IMR-90 (cell line): ENCODE measurements around the gene S100A6. TPM values are rescaled to one million over a fixed set of nuclear protein-coding genes. Genes with fewer than 3 reads are reported as not detected.

Experiments used
- ATAC-seq: fragments of 200-7000 bp; cut with Tn5 transposase; 2 replicates; pipeline ENCODE4 v1.9.1; 2020; ENCODE audit warnings: low read depth, mild to moderate bottlenecking, moderate library complexity
- BruUV-seq: library from RNA; stranded (reverse); fragments of 400-500 nt; replicated peaks from 2 replicates; lab custom pipeline; 2021; lab: Mats Ljungman, UMichigan
- CTCF ChIA-PET: fragments of 300-600 bp; formaldehyde crosslinking; extraction: SDS; loops from one replicate; lab custom pipeline; 2021; ENCODE audit warnings: antibody characterized with exemption; lab: Yijun Ruan, JAX
- POLR2A ChIA-PET: fragments of 300-600 bp; sonication (Branson Sonifier 250); formaldehyde crosslinking; loops from one replicate; lab custom pipeline; 2022; ENCODE audit warnings: antibody characterized with exemption; ENCODE audit not compliant: unreplicated experiment; lab: Charles Lee
- DNase-seq: peaks from one replicate; pipeline ENCODE4 v3.0.0; 2013
- H2AFZ ChIP-seq: replicated peaks from 2 replicates; pipeline ENCODE3; 2013; ENCODE audit warnings: low read length, mild to moderate bottlenecking; ENCODE audit not compliant: poor library complexity
- H2AK5ac ChIP-seq: 2 replicates; pipeline ENCODE4 v1.6.1; 2013; ENCODE audit warnings: low read depth, low read length, inconsistent platforms
- H2AK9ac ChIP-seq: replicated peaks from 2 replicates; pipeline ENCODE3; 2013; ENCODE audit warnings: mild to moderate bottlenecking, low read depth, low read length, moderate library complexity; ENCODE audit not compliant: poor library complexity
- H2BK120ac ChIP-seq: 2 replicates; pipeline ENCODE4 v1.6.1; 2013; ENCODE audit warnings: low read depth, low read length, inconsistent platforms
- H2BK15ac ChIP-seq: 3 replicates; pipeline ENCODE4 v1.6.1; 2013; ENCODE audit warnings: low read depth, low read length, inconsistent platforms
- H2BK20ac ChIP-seq: 2 replicates; pipeline ENCODE4 v1.6.1; 2013; ENCODE audit warnings: low read depth, mild to moderate bottlenecking, inconsistent platforms, low read length, moderate library complexity
- H2BK5ac ChIP-seq: 2 replicates; pipeline ENCODE4 v1.6.1; 2013; ENCODE audit warnings: mild to moderate bottlenecking, low read depth, low read length, inconsistent platforms; ENCODE audit not compliant: poor library complexity, severe bottlenecking
- H3K14ac ChIP-seq: replicated peaks from 2 replicates; pipeline ENCODE4 v1.6.1; 2013; ENCODE audit warnings: low read depth, low read length, inconsistent platforms
- H3K18ac ChIP-seq: 2 replicates; pipeline ENCODE4 v1.6.1; 2013; ENCODE audit warnings: low read depth, low read length, control low read depth
- H3K23ac ChIP-seq: 2 replicates; pipeline ENCODE4 v1.6.1; 2013; ENCODE audit warnings: low read depth, low read length, inconsistent platforms
- H3K27ac ChIP-seq: 2 replicates; pipeline ENCODE4 v1.5.1; 2013; ENCODE audit warnings: mild to moderate bottlenecking, control low read depth, low read length; ENCODE audit not compliant: insufficient read depth
- H3K27me3 ChIP-seq: 2 replicates; pipeline ENCODE4 v1.6.1; 2013; ENCODE audit warnings: low read length; ENCODE audit not compliant: control insufficient read depth, insufficient read depth
- H3K36me3 ChIP-seq: 2 replicates; pipeline ENCODE4 v1.6.1; 2013; ENCODE audit warnings: low read length, mixed read lengths; ENCODE audit not compliant: control insufficient read depth, insufficient read depth
- H3K4ac ChIP-seq: 2 replicates; pipeline ENCODE4 v1.6.1; 2013; ENCODE audit warnings: low read depth, low read length, inconsistent platforms
- H3K4me1 ChIP-seq: 2 replicates; pipeline ENCODE4 v1.6.1; 2013; ENCODE audit warnings: low read length, mixed read lengths; ENCODE audit not compliant: control insufficient read depth, insufficient read depth
- H3K4me2 ChIP-seq: 2 replicates; pipeline ENCODE4 v1.6.1; 2013; ENCODE audit warnings: low read depth, mild to moderate bottlenecking, control low read depth, low read length, moderate library complexity
- H3K4me3 ChIP-seq: 2 replicates; pipeline ENCODE4 v1.5.1; 2013; ENCODE audit warnings: low read depth, mild to moderate bottlenecking, control low read depth, low read length, moderate library complexity; ENCODE audit not compliant: insufficient read depth
- H3K56ac ChIP-seq: 2 replicates; pipeline ENCODE4 v1.6.1; 2013; ENCODE audit warnings: low read length, inconsistent platforms; ENCODE audit not compliant: insufficient read depth; ENCODE audit errors: extremely low read depth
- H3K79me1 ChIP-seq, 2 experiments: 2 replicates each; pipeline ENCODE4 v1.6.1; 2013; ENCODE audit warnings: low read length in 2 of 2, inconsistent platforms in 1 of 2, low read depth in 1 of 2
- H3K9ac ChIP-seq: 2 replicates; pipeline ENCODE4 v1.6.1; 2013; ENCODE audit warnings: low read depth, low read length, control low read depth
- H3K9me1 ChIP-seq: 2 replicates; pipeline ENCODE4 v1.6.1; 2013; ENCODE audit warnings: low read length, inconsistent platforms; ENCODE audit not compliant: insufficient read depth
- H3K9me3 ChIP-seq: 2 replicates; pipeline ENCODE4 v1.6.1; 2013; ENCODE audit warnings: low read length; ENCODE audit not compliant: control insufficient read depth, insufficient read depth
- H4K20me1 ChIP-seq: 2 replicates; pipeline ENCODE4 v1.6.1; 2013; ENCODE audit warnings: low read length, inconsistent platforms; ENCODE audit not compliant: insufficient read depth
- H4K5ac ChIP-seq: 2 replicates; pipeline ENCODE4 v1.6.1; 2013; ENCODE audit warnings: mild to moderate bottlenecking, low read depth, low read length, control low read depth
- H4K8ac ChIP-seq, 2 experiments: 2 replicates each; pipeline ENCODE4 v1.6.1; 2013; ENCODE audit warnings: low read depth in 2 of 2, low read length in 2 of 2, control low read depth in 1 of 2, inconsistent platforms in 1 of 2
- H4K91ac ChIP-seq: 2 replicates; pipeline ENCODE4 v1.6.1; 2013; ENCODE audit warnings: low read depth, low read length, inconsistent platforms; ENCODE audit not compliant: insufficient read depth
- BHLHE40 ChIP-seq: fragments of 150-350 bp; IDR thresholded peaks from 2 replicates; pipeline ENCODE4 v1.6.1; 2016; ENCODE audit warnings: mild to moderate bottlenecking, low read depth, low read length
- CHD1 ChIP-seq: IDR thresholded peaks from 2 replicates; pipeline ENCODE4 v1.6.1; 2012; ENCODE audit warnings: low read depth, low read length, improper control_type of control experiment
- CTCF ChIP-seq: conservative IDR thresholded peaks from 2 replicates; pipeline ENCODE4 v1.5.1; 2012; ENCODE audit warnings: mild to moderate bottlenecking, low read depth, low read length, improper control_type of control experiment
- ELK1 ChIP-seq: fragments of 150-350 bp; IDR thresholded peaks from 2 replicates; pipeline ENCODE4 v1.6.1; 2016; ENCODE audit warnings: low read depth, mild to moderate bottlenecking, low read length, moderate library complexity, borderline replicate concordance
- FOS ChIP-seq: fragments of 150-350 bp; IDR thresholded peaks from 2 replicates; pipeline ENCODE4 v1.6.1; 2016; ENCODE audit warnings: low read depth, low read length
- MAFK ChIP-seq: IDR thresholded peaks from 2 replicates; pipeline ENCODE4 v1.6.1; 2012; ENCODE audit warnings: low read depth, low read length, improper control_type of control experiment
- MAZ ChIP-seq: IDR thresholded peaks from 2 replicates; pipeline ENCODE4 v1.6.1; 2012; ENCODE audit warnings: low read depth, mild to moderate bottlenecking, low read length, improper control_type of control experiment, moderate library complexity, borderline replicate concordance
- MXI1 ChIP-seq: IDR thresholded peaks from 2 replicates; pipeline ENCODE4 v1.6.1; 2012; ENCODE audit warnings: low read depth, mild to moderate bottlenecking, low read length, moderate library complexity, borderline replicate concordance
- NFE2L2 ChIP-seq: fragments of 150-350 bp; IDR thresholded peaks from 2 replicates; pipeline ENCODE4 v1.6.1; 2016; ENCODE audit warnings: low read depth, mild to moderate bottlenecking, low read length
- POLR2A ChIP-seq: IDR thresholded peaks from 2 replicates; pipeline ENCODE4 v1.6.1; 2012; ENCODE audit warnings: mild to moderate bottlenecking, low read depth, low read length
- RAD21 ChIP-seq: IDR thresholded peaks from 2 replicates; pipeline ENCODE4 v1.6.1; 2012; ENCODE audit warnings: low read length, improper control_type of control experiment
- RCOR1 ChIP-seq: IDR thresholded peaks from 2 replicates; pipeline ENCODE4 v1.6.1; 2012; ENCODE audit warnings: mild to moderate bottlenecking, low read length, improper control_type of control experiment; ENCODE audit not compliant: insufficient replicate concordance
- RFX5 ChIP-seq: IDR thresholded peaks from 2 replicates; pipeline ENCODE4 v1.8.0; 2012; ENCODE audit warnings: low read depth, mild to moderate bottlenecking, low read length, moderate library complexity
- SMC3 ChIP-seq: fragments of 150-350 bp; IDR thresholded peaks from 2 replicates; pipeline ENCODE4 v1.6.1; 2016; ENCODE audit warnings: low read depth, mild to moderate bottlenecking, antibody characterized with exemption, low read length, moderate library complexity
- USF2 ChIP-seq: fragments of 150-350 bp; IDR thresholded peaks from 2 replicates; pipeline ENCODE4 v1.6.1; 2017; ENCODE audit warnings: mild to moderate bottlenecking, antibody characterized with exemption, low read length, low read depth
- WGBS, 2 experiments: methylation state at CpG; one replicate each; pipeline versions ENCODE4 v1.1.5 to v1.1.7; 2013; ENCODE audit warnings: missing lambda C conversion rate in 2 of 2; ENCODE audit not compliant: insufficient read length in 1 of 2; ENCODE audit errors: extremely low coverage in 2 of 2; 5-methylcytosine and 5-hydroxymethylcytosine counted together
- dilution Hi-C: fragments of 300-500 bp; cut with HindIII; formaldehyde crosslinking; loops from one replicate; pipeline ENCODE4 v1.14.3; 2018; ENCODE audit warnings: low sequenced_read_pairs; ENCODE audit not compliant: unreplicated experiment
- in situ Hi-C: fragments of 300-500 bp; cut with MboI; formaldehyde crosslinking; loops from 3 replicates; pipeline ENCODE4 v1.14.3; 2019; ENCODE audit warnings: low sequenced_read_pairs, inconsistent platforms, mixed read lengths
- intact Hi-C: fragments of 100-400 bp; cut with micrococcal nuclease; formaldehyde crosslinking; loops from 2 replicates; pipeline ENCODE4 v1.10.0; 2022
- polyA plus RNA-seq, 3 experiments: library from polyadenylated mRNA; depleted of rRNA; stranded (reverse); fragments of >200 nt; gene quantifications; 2 replicates each; pipeline ENCODE4 v1.2.3, GENCODE V29; 2012; ENCODE audit warnings: low replicate concordance in 1 of 3
- total RNA-seq: library from RNA; depleted of rRNA; stranded (reverse); fragments of >200 nt; gene quantifications from 2 replicates; pipeline ENCODE4 v1.2.3, GENCODE V29; 2012

Gene S100A6
- total and polyA plus RNA-seq, 2 of the 4 experiments (the other 2 are of a cell fraction) = 373 to 1,755 TPM

DNA sequence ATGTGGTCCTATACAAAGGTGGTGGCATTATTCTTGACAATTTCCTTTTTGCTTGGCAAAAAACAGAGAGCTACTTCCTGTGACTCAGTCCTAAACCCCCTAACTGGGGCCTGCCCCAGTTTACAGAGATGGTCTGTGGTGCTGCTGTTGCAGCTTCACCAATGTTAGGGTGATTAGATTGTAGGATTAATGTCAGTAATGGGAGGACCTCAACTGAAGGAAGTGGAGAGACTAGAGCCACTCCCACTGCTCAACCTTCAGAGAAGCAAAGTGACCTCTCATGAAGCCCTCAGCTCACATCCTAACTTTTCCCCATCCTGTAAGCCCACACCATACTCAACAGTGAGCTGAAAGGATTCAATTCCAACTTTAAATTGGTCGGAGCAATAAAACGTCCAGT, 3.6 kb downstream of the S100A6 start:
- no peak overlapping the region for H3K23ac ChIP-seq
- peak overlapping the region; percentile 2; the same call in 1 of the 2 replicates for H3K27ac ChIP-seq
- H3K4me3 ChIP-seq = no peak overlapping the region
- 0 out of 2 replicates have a peak overlapping the region, but pooled peaks have one; percentile 47 for H3K14ac ChIP-seq
- peak overlapping the region; percentile 12; the same call in 1 of the 2 replicates for H2BK120ac ChIP-seq
- H3K9me1 ChIP-seq = peaks cover 19% of the 10 kb centered on the region
- no peak overlapping the region for H3K18ac ChIP-seq
- H2BK15ac ChIP-seq = no peak overlapping the region
- POLR2A ChIA-PET = interaction anchor here (0.8 to 1.5 kb wide), 5 partner anchors 11 to 95 kb away, joined by 3 to 4 read pairs (median 3); partner anchors contain the start of gene S100A13
- H3K4ac ChIP-seq = 0 out of 2 replicates have a peak overlapping the region, but pooled peaks have one; percentile 38
- H4K5ac ChIP-seq = peak overlapping the region; percentile 29; the same call in 1 of the 2 replicates
- CTCF ChIA-PET = interaction anchor here (0.8 to 2.8 kb wide), 6 partner anchors 12 to 127 kb away, joined by 3 to 19 read pairs (median 5); partner anchors contain the start of gene S100A13
- peak overlapping the region; percentile 1 for H2AFZ ChIP-seq
- H3K27me3 ChIP-seq = no peaks in the 10 kb centered on the region
- peaks cover 11% of the 10 kb centered on the region for H3K36me3 ChIP-seq
- H4K8ac ChIP-seq = peak overlapping the region; percentile 6 to 76; a peak in 3 of 4 replicates
- in situ Hi-C loops = loop anchor here (5.0 to 25.0 kb wide), 2 partner anchors 35 to 430 kb away; partner anchors contain the start of genes CREB3L4, CRTC2, S100A2 and SLC39A1
- no peak overlapping the region for H2BK20ac ChIP-seq
- WGBS, 2 experiments = no CpG with 5 or more reads among the region's 2 CpGs
- H3K79me1 ChIP-seq = peaks cover 5 to 56% of the 10 kb centered on the region in 2 experiments; a peak in 3 of 4 replicates
- H4K20me1 ChIP-seq = peaks cover 18% of the 10 kb centered on the region
- H2AK9ac ChIP-seq = no peak overlapping the region
- H3K4me1 ChIP-seq = peaks cover 27% of the 10 kb centered on the region
- H3K56ac ChIP-seq = no peak overlapping the region
- H4K91ac ChIP-seq = 0 out of 2 replicates have a peak overlapping the region, but pooled peaks have one; percentile 13
- dilution Hi-C loops = no loop called here
- peak overlapping the region; percentile 13; the same call in 1 of the 2 replicates for H2AK5ac ChIP-seq
- intact Hi-C loops = loop anchor here (5.0 kb wide), 2 partner anchors 95 to 140 kb away; partner anchors contain the start of genes ILF2, S100A1 and S100A13
- no peak overlapping the region for H3K4me2 ChIP-seq
- BruUV-seq = no TSS peak
- peak overlapping the region; percentile 7 for H2BK5ac ChIP-seq
- no peak overlapping the region for H3K9ac ChIP-seq
- H3K9me3 ChIP-seq = no peaks in the 10 kb centered on the region
- DNase-seq (no peak), ATAC-seq (no peak)
- TF ChIP-seq RCOR1 (no peak), USF2 (no peak), MXI1 (no peak), SMC3 (no peak), RAD21 (no peak), CHD1 (no peak), CTCF (no peak), BHLHE40 (no peak), NFE2L2 (no peak), MAFK (no peak), FOS (no peak), MAZ (no peak), POLR2A (no peak), RFX5 (no peak), ELK1 (no peak)
